Left colon (tissue), 2 donors: ENCODE data around the gene RFXAP. TPM values are rescaled to one million over a fixed set of nuclear protein-coding genes. Genes with fewer than 3 reads are reported as not detected.
A peak's percentile ranks its signal among the peaks of the same experiment; 100 is the strongest.

Experiments
- ATAC-seq: fragments of 200-7000 bp; cut with Tn5 transposase; one replicate; pipeline ENCODE4 v1.9.1; 2020; ENCODE audit warnings: mild to moderate bottlenecking, moderate library complexity
- DNase-seq, 2 donors: peaks; one replicate each; pipeline ENCODE4 v3.0.0-alpha.2; 2020
- intact Hi-C, 2 donors: fragments of 100-400 bp; cut with DNase I in 1 of 2; cut with micrococcal nuclease in 1 of 2; formaldehyde crosslinking; loops; one replicate each; pipeline versions ENCODE4 v1.11.2 to v1.14.0; 2022; cut with DNase I, micrococcal nuclease
- total RNA-seq, 2 donors: library from RNA; stranded (reverse); fragmentation: NEBNext Ultra II Directional; extraction: Animal tissue kit (Norgen Biotek cat#: 25700); gene quantifications; one replicate each; pipeline ENCODE4 v1.2.1, GENCODE V29; 2021
- donor health status: DM: no; HTN: no; CAD: no.
- donor health status: DM: yes; HTN: yes; CAD: no.

RFXAP gene
- total RNA-seq, 2 donors from 2014 or later, result 2.9 to 3.4 TPM

GRCh38 chr13:36813225-36813624, 5.8 kb upstream of the RFXAP start:
- DNase-seq (no peak), ATAC-seq (no peak)
- intact Hi-C loops, result no loop called here

DNA sequence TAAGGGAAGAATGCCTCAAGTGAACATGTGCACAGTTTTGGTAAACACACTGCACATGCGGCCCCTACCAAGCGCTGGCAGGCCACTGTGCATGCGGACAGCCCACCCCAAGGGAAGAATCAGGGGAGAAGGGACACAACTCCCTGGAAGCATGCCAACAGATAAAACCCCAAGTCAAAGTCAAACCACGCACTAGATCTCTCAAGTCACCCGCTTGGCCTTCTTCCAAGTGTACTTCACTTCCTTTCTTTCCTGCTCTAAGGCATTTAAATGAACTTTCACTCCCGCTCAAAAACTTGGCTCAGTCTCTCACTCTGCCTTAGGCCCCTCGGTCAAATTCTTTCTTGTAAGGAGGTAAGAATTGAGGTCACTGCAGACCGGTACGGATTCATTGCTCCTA, 4.6 kb upstream of the RFXAP start:
- intact Hi-C loops, result no loop called here
- no peak for DNase-seq
- no peak for ATAC-seq

- ATAC-seq (no peak), DNase-seq (no peak)
- intact Hi-C loops, result no loop called here
Measured at GRCh38 chr13:36815062-36815461, 4.0 kb upstream of the RFXAP start.

- ATAC-seq, result peak; percentile 37
- intact Hi-C loops, result no loop called here
- DNase-seq, result no peak
Measured at GRCh38 chr13:36817996-36818803, 822 bp upstream of the RFXAP start.

DNA sequence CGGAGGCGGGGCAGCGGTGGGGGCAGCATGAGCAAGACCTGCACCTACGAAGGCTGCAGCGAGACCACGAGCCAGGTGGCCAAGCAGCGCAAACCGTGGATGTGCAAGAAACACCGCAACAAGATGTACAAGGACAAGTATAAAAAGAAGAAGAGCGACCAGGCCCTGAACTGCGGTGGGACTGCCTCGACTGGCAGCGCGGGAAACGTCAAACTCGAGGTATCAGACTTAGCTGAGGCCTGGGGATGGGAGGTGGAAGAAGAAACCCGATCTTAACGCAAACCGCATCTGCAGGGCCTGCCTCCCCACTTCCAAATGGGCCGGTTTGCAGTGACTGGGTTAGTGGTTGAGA, 693 bp downstream of the RFXAP start:
- no peak for DNase-seq
- peak; percentile 23 for ATAC-seq
- intact Hi-C loops, result no loop called here

- DNase-seq, result no peak
- ATAC-seq, result no peak
- intact Hi-C loops, result no loop called here
Measured at GRCh38 chr13:36820222-36820621, 1.2 kb downstream of the RFXAP start.

DNA sequence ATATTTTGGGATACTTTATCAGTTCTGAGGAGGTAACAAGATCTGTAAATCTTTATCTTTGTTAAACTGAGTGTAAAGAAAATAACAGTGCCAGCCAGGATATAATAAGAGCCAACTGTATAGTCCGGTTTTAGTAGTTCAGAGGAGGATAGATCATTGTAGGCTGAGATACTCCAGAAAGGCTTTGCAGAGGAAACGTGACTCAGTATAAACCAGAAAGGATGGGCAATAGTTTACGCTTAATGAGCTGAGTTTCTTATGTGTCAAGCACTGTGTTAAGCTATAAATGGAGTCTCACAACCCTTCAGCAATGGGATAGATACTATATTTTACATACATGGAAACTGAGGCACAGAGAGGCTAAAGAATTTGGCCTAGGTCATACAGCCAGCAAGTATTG, 3.8 kb downstream of the RFXAP start:
- intact Hi-C loops, result no loop called here
- ATAC-seq, result no peak
- no peak for DNase-seq

- intact Hi-C loops, result no loop called here
- DNase-seq (no peak), ATAC-seq (no peak)
Measured at GRCh38 chr13:36829753-36830152, 10.7 kb downstream of the RFXAP start.

DNA sequence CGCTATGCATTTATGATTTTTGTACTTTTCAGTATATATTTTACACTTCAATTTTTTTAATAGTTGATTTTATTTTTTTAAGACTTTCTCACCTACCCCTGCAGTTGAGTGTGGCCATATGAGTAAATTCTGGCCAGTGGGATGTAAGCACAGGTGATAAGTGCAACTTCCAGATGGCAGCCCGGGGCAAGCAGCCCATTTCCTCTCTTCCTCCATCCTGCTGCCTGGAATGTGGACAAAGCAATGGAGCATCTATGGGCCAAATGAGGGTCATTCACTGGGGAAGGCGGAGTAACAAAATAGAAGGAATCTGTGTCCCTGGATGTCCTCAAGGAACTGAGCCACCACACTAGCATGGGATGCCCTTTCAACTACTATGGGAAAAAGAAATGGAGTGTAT, 12.3 kb downstream of the RFXAP start:
- DNase-seq, result no peak
- no peak for ATAC-seq
- intact Hi-C loops, result no loop called here

DNA sequence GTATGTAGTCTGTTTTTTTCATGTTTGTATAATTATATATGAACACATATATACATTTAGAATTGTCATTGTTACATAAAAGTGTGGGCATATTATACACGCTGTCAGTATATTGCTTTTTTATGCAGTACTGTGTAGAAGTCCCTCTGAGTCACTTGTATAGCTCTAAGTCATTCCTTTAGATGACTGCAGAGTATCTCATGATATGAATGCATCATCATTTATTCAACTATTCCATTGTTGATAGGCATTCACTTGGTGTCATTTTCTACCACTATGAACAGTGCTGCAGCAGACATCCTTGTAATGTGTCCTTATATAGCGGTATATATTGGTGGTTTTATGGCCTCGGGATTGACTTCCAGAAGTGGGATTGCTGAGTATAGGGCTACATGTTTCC, 15.3 kb downstream of the RFXAP start:
- ATAC-seq (no peak), DNase-seq (no peak)
- intact Hi-C loops, result no loop called here

DNA sequence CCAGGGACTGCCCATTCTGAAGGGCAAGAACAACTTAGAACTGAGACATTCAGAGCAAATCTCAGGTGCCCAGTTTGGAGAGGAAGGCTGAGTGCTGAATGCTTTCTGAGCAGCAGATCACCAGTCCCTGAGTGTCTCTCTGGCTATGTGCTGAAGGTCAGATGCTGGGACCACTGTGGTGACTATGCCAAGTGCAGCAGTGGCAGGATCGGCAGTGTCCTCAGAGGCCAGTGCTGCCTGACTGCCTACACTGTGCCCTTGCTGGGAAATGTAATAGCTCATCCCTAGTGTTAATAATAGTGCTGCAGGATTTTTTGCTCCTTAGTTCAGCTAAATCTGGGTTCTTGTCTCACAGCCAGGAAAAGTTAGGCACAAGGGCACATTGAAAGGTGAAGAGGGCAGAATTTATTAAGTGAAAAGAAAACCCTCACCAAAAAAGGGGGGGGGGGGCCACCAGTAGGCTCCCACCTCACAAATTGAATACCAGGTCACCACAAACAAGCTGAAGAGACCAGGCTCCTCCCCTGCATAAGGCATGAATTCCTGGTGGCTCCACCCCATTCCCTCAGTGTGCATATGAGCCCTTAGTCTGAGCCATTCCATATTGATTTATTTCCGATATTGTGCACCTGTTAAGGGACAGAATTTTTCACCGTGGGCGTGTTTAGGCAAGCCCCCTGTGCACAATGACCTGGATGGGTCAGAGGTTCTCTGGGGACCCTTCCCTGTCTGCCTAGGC, 18.5 kb downstream of the RFXAP start:
- intact Hi-C loops, result no loop called here
- DNase-seq, result no peak
- no peak for ATAC-seq

DNA sequence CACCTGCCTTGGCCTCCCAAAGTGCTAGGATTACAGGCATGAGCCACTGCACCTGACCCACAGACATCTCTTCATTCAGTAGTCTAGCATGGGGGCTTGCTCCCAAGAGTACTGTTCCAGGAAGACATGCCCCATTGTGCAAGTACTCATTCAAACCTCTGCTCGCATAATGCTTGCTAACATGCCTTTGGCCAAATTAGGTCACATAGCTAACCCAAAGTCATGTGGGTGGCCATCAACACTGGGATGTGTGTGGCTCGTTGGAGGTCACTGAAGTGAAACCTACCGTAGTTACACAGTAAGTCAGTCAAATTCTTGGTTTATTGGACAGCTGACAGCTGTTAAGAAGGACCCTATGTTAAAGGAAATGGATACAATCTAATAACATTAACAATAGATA, 20.3 kb downstream of the RFXAP start:
- DNase-seq (no peak), ATAC-seq (no peak)
- intact Hi-C loops, result no loop called here

DNA sequence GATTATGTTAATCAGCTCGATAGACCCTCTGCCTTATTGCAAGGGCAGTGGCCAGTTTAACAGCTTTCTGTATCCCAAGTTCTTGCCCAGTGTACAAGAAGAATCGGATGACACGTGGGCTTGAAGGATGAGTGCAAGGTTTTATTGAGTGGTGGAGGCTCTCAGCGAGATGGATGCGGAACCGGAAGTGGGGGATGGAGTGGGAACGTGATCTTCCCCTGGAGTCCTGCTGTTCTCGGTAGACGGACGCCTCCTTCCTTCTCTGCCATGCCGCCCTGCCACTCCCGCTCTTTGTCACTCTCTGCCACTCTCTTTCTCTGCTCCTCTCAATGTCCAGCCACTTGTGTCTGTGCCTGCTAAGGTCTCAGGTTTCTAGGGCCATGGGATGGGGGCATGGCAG, 21.0 kb downstream of the RFXAP start:
- ATAC-seq (no peak), DNase-seq (no peak)
- intact Hi-C loops, result no loop called here

DNA sequence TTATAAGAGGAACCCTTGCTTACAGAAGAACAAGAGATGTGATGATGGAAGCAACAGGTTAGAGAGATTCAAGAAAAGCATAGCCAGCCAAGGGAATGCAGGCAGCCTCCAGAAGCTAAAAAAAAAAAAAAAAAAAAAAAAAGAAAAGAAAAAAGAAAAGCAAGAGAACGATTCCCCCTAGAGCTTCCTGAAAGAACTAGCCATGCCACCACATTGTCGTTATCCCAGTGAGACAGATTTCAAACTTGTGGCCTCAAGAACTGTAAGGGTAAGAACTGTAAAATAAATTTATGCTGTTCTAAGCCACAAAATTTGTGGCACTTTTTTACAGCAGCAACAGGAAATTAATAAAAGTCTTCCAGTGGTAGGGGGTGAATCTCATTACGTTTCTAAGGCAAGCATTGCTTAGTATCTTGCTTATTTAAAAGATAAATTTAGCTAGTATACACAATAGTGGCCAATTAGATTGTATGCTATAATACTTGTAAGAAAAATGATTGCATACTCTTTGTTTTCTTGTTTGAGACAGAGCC, 21.8 kb downstream of the RFXAP start:
- no peak for ATAC-seq
- DNase-seq, result no peak
- intact Hi-C loops, result no loop called here

GRCh38 chr13:36841391-36841790, 22.4 kb downstream of the RFXAP start:
- ATAC-seq, result no peak
- intact Hi-C loops, result no loop called here
- DNase-seq, result no peak

- ATAC-seq (no peak), DNase-seq (no peak)
- intact Hi-C loops, result no loop called here
Measured at GRCh38 chr13:36847606-36848005, 28.6 kb downstream of the RFXAP start.

DNA sequence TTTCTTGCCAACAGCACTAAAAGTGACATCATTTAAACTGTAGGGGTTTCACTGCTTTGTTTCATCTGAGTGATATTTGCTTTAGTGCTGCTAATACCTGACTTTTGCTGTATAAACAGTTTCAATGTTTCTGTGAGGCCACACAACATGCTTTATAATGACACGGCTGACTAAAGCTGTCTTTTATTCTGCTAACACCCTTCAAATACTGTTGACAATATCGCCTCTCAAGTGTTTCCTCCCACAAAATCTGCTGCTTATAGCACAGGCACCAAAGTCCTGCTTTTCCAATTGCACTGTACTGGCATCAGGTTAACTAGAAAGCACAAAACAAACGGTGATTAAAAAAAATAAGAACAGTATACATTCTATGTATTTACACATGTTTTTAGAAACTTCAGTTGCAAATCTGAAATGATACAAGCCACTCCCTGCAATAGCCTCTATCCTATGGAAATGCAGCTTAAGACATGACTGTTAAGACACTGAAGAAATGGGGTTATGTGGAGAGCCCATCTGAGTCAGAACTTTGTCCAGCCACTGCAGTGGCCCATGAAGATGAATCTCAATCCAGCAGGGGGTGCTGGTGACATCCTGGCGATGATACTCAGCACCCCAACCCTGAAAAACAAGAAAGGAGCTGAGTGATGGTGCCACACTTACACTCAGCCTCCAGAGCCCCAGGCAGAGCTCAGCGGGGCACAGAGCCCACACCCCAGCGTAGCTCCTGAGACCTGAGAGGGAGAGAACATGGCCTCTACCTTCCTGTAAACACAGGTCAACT, 29.4 kb downstream of the RFXAP start:
- intact Hi-C loops, result no loop called here
- ATAC-seq (no peak), DNase-seq (no peak)

DNA sequence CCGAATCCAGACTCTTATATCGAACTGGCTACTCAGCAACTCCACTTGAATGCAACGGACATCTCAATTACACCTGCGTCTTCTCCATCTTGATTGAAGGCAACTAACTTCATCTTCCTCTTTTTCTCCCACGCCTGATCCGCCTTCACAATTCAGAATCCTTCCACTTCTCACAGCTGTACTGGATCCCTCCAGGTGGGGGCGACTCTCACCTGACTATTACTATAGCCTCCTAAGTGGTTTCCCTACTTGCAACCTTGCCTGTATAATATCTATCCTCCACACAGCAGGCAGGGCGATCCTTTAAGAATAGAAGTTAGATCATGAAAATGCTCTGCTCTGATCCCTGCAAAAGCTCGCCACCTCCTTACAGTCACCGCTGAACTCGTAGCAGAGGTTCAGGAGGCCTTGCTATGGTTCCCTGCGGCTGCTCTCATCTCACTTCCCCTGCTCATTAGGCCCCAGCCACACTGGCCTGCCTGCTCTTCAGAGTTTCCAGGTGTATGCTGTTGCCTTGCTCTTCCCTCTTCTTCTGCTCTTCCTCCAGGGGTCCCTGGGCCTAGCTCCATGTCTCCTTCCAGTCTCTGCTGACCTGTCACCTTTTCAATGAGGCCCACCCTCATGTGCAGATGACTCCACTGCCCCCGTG, 31.9 kb downstream of the RFXAP start:
- ATAC-seq, result peak; percentile 52
- intact Hi-C loops, result no loop called here
- peak in 1 of 2 donors; percentile 27 for DNase-seq

DNA sequence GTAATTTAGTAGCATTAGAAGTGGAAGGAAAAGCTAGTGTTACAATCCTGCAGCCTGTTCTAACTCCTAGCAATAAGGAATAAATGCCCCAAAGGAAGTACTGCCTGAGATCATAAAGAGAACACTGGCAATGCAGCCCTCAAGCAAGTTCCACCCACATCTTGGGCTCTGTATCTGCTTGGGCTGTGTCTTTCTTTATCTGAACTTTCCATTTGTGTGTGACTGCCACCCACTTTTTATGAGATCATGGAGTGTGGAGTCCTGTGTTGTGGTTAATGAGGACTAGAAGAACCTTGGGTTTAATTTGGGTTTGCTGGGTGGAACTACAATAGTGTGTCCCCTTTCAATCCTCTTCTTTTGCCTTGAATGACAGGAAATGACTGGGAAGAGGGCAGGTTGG, 38.2 kb downstream of the RFXAP start:
- ATAC-seq, result peak; percentile 48
- intact Hi-C loops, result loop anchor here in 1 of 2 donors (5.0 kb wide), 1 partner anchor 125 kb away; no protein-coding TSS in a partner anchor
- DNase-seq, result no peak
